Stimulated activated CD8-positive, alpha-beta memory T cell treated with anti-CD3 and anti-CD28 coated beads, Interleukin-4, amount 100 ng/mL, for 1 hour (primary cell): Measurements from ENCODE around the gene GFRA1.
"Not testable (repeated sequence)": the region's sequence is repeated elsewhere in the genome, so short reads cannot be mapped to it uniquely, and the experiment has no call there.

Experiments
- DNase-seq, 2 donors: peaks; one replicate each; pipeline ENCODE4 v3.0.0-alpha.2; 2020; ENCODE audit warnings: low read depth in 2 of 2, low spot score in 1 of 2

The GFRA1 gene

GRCh38 chr10:116041948-116042347 lies 231.1 kb downstream of the GFRA1 start:
- DNase-seq = no peak

- DNase-seq = no peak
These were observed 233.4 kb downstream of the GFRA1 start for GRCh38 chr10:116039612-116040011.

- DNase-seq = no peak
These were observed 234.7 kb downstream of the GFRA1 start for GRCh38 chr10:116038259-116038658.

- not testable (repeated sequence) for DNase-seq
These were observed 237.6 kb downstream of the GFRA1 start for GRCh38 chr10:116035406-116035805.

GRCh38 chr10:116030576-116030975 lies 242.4 kb downstream of the GFRA1 start:
- DNase-seq = no peak

- DNase-seq = no peak
These were observed 243.2 kb downstream of the GFRA1 start for GRCh38 chr10:116029826-116030225.

- no peak for DNase-seq
These were observed 245.7 kb downstream of the GFRA1 start for GRCh38 chr10:116027355-116027754.

GRCh38 chr10:116026725-116027124 lies 246.3 kb downstream of the GFRA1 start:
- DNase-seq = no peak

GRCh38 chr10:116026315-116026714 lies 246.7 kb downstream of the GFRA1 start:
- DNase-seq = no peak

- DNase-seq = no peak
These were observed 248.6 kb downstream of the GFRA1 start for GRCh38 chr10:116024271-116024878.

GRCh38 chr10:116017405-116017804 lies 255.6 kb downstream of the GFRA1 start:
- DNase-seq = no peak

GRCh38 chr10:116015583-116016333 lies 257.2 kb downstream of the GFRA1 start:
- no peak for DNase-seq

GRCh38 chr10:116014871-116015582 lies 258.0 kb downstream of the GFRA1 start:
- DNase-seq = no peak

GRCh38 chr10:116014326-116014725 lies 258.7 kb downstream of the GFRA1 start:
- no peak for DNase-seq

- no peak for DNase-seq
These were observed 261.1 kb downstream of the GFRA1 start for GRCh38 chr10:116011929-116012328.

- no peak for DNase-seq
These were observed 265.6 kb downstream of the GFRA1 start for GRCh38 chr10:116007256-116007891.
